GM19395 (cell line): Measurements from ENCODE around the gene THAP3.
A peak's percentile ranks its signal among the peaks of the same experiment; 100 is the strongest.
"Not testable (repeated sequence)": the region's sequence is repeated elsewhere in the genome, so short reads cannot be mapped to it uniquely, and the experiment has no call there.

Experiments
- ATAC-seq: cut with Tn5 transposase; IDR thresholded peaks from one replicate; pipeline ENCODE4 v1.9.1; 2021; ENCODE audit warnings: mild to moderate bottlenecking, moderate library complexity; ENCODE audit not compliant: unreplicated experiment

Gene THAP3

GRCh38 chr1:6590046-6590445, 34.6 kb upstream of the THAP3 start:
- ATAC-seq, result no peak

- ATAC-seq, result no peak
Measured at GRCh38 chr1:6591222-6591621, 33.4 kb upstream of the THAP3 start.

GRCh38 chr1:6591644-6592043, 33.0 kb upstream of the THAP3 start:
- ATAC-seq, result no peak

GRCh38 chr1:6592441-6592840, 32.2 kb upstream of the THAP3 start:
- no peak for ATAC-seq

GRCh38 chr1:6592865-6593593, 31.6 kb upstream of the THAP3 start:
- ATAC-seq, result no peak

- ATAC-seq, result no peak
Measured at GRCh38 chr1:6593810-6594209, 30.9 kb upstream of the THAP3 start.

- no peak for ATAC-seq
Measured at GRCh38 chr1:6594977-6595740, 29.5 kb upstream of the THAP3 start.

- ATAC-seq, result no peak
Measured at GRCh38 chr1:6596351-6596750, 28.3 kb upstream of the THAP3 start.

GRCh38 chr1:6596886-6597776, 27.5 kb upstream of the THAP3 start:
- ATAC-seq, result no peak

GRCh38 chr1:6597777-6598131, 26.9 kb upstream of the THAP3 start:
- ATAC-seq, result no peak

- no peak for ATAC-seq
Measured at GRCh38 chr1:6599141-6599975, 25.3 kb upstream of the THAP3 start.

GRCh38 chr1:6599991-6600390, 24.7 kb upstream of the THAP3 start:
- ATAC-seq, result not testable (repeated sequence)

- peak; percentile 1 for ATAC-seq
Measured at GRCh38 chr1:6600410-6601048, 24.1 kb upstream of the THAP3 start.

- ATAC-seq, result peak; percentile 37
Measured at GRCh38 chr1:6601049-6601922, 23.4 kb upstream of the THAP3 start.

GRCh38 chr1:6601923-6602668, 22.6 kb upstream of the THAP3 start:
- ATAC-seq, result peak; percentile 34

- peak; percentile 48 for ATAC-seq
Measured at GRCh38 chr1:6602669-6603237, 21.9 kb upstream of the THAP3 start, which contains the start of gene KLHL21. Gene KLHL21, minus strand, starts transcription at chr1:6602869. Its CDS starts 52 bp downstream, at chr1:6602817.

GRCh38 chr1:6603238-6603914, 21.3 kb upstream of the THAP3 start:
- ATAC-seq, result peak; percentile 30
